ENCODE measurements around the gene EGLN3.

DNA sequence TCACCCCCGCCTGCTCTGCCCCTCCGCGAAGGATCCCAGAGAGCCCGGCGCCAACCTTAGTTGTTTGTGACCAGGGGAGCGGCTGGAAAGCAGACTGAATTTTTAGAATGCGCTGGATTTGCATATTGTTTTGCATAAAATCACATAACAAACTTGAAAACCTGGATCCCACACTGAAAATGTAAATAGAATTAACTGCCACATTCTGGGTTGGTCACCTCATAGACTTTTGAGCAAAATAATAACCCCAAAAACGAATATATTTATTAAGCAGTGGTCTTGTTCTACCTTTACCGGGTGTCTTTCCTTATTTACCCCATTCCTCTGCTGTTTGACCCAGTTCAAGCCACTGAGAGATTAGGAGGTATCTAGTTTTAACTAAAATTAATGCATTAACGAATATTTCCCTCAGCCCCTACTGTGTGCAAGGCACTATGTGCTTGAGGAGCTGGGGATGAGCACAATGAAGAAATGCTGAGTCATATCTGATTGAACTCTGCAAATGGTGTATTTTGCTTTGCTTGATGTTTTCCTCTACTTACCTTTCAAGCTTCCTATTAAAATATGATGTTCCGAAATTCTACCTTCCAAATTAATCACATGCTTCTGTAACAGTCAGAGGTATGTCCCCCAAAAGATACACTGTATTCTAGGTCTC is 438 bp upstream of the EGLN3 start:
- TF ChIP-seq, protein P1, sequence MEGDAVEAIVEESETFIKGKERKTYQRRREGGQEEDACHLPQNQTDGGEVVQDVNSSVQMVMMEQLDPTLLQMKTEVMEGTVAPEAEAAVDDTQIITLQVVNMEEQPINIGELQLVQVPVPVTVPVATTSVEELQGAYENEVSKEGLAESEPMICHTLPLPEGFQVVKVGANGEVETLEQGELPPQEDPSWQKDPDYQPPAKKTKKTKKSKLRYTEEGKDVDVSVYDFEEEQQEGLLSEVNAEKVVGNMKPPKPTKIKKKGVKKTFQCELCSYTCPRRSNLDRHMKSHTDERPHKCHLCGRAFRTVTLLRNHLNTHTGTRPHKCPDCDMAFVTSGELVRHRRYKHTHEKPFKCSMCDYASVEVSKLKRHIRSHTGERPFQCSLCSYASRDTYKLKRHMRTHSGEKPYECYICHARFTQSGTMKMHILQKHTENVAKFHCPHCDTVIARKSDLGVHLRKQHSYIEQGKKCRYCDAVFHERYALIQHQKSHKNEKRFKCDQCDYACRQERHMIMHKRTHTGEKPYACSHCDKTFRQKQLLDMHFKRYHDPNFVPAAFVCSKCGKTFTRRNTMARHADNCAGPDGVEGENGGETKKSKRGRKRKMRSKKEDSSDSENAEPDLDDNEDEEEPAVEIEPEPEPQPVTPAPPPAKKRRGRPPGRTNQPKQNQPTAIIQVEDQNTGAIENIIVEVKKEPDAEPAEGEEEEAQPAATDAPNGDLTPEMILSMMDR (IDR thresholded peaks at IDR 0.05): no peak
- TF ChIP-seq POLR2AphosphoS5 (IDR thresholded peaks at IDR 0.05; ENCODE audit: insufficient read depth in 1 of 2, low read depth in 1 of 2) (peak in 1 of 2 donors; percentile 1), POLR2A (IDR thresholded peaks at IDR 0.05) (no peak)
